ENCODE measurements around the gene FMR1.

Gene FMR1

GRCh38 chrX:147917700-147918695 is 6.3 kb downstream of the FMR1 start:
- DNase-seq: peak; percentile 46

- no peak for DNase-seq
Measured at GRCh38 chrX:147920161-147920666, 8.5 kb downstream of the FMR1 start.

- no peak for DNase-seq
Measured at GRCh38 chrX:147923605-147924004, 11.9 kb downstream of the FMR1 start.

- no peak for DNase-seq
Measured at GRCh38 chrX:147927256-147927655, 15.5 kb downstream of the FMR1 start.

GRCh38 chrX:147933815-147934214 is 22.1 kb downstream of the FMR1 start:
- DNase-seq: no peak

- no peak for DNase-seq
Measured at GRCh38 chrX:147935156-147935758, 23.5 kb downstream of the FMR1 start.

GRCh38 chrX:147945286-147945685 is 33.6 kb downstream of the FMR1 start:
- no peak for DNase-seq

- DNase-seq: no peak
Measured at GRCh38 chrX:147948531-147948930, 36.8 kb downstream of the FMR1 start.

- no peak for DNase-seq
Measured at GRCh38 chrX:147950352-147950751, 38.6 kb downstream of the FMR1 start.

GRCh38 chrX:147953976-147954375 is 42.3 kb downstream of the FMR1 start:
- DNase-seq: no peak

- no peak for DNase-seq
Measured at GRCh38 chrX:147957291-147957690, 45.6 kb downstream of the FMR1 start.

- DNase-seq: no peak
Measured at GRCh38 chrX:147958291-147958690, 46.6 kb downstream of the FMR1 start.

- DNase-seq: no peak
Measured at GRCh38 chrX:147960722-147961121, 49.0 kb downstream of the FMR1 start.

GRCh38 chrX:147962476-147962875 is 50.8 kb downstream of the FMR1 start:
- no peak for DNase-seq

- no peak for DNase-seq
Measured at GRCh38 chrX:147978931-147979330, 67.2 kb downstream of the FMR1 start.

GRCh38 chrX:147981038-147981752 is 69.5 kb downstream of the FMR1 start, which contains the start of gene FMR1NB:
TSS of gene FMR1NB (plus strand) at chrX:147981337. CDS start at chrX:147981403, 66 bp downstream.
- no peak for DNase-seq

Measured in hematopoietic multipotent progenitor cell treated with erythropoietin and hydrocortisone succinate and interleukin-3 and kit ligand, for 8 days (in vitro differentiated cells).